NOMO-1 (cell line): ENCODE measurements around the gene BAX.

ENCODE experiments used
- DNase-seq, 2 experiments: peaks; one replicate each; lab custom pipeline; 2025; ENCODE audit not compliant: unreplicated experiment in 2 of 2; lab: John Stamatoyannopoulos, UW

Gene BAX

DNA sequence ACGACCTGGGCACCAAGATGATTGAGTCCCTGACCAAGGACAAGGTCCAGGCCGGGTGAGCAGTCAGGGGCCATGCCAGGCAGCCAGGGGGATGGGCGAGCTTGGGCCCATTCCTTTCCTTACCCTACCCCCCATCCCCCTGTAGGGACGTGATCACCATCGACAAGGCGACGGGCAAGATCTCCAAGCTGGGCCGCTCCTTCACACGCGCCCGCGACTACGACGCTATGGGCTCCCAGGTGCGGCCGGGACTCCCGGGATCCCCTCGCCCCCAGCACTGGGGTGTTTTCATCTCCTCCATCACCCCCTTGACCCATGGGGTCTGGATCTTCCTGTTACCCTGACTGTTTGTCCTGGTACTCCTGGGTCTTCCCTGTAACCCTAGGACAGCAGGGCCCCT lies 55.2 kb downstream of the BAX start:
- no peak for DNase-seq

DNA sequence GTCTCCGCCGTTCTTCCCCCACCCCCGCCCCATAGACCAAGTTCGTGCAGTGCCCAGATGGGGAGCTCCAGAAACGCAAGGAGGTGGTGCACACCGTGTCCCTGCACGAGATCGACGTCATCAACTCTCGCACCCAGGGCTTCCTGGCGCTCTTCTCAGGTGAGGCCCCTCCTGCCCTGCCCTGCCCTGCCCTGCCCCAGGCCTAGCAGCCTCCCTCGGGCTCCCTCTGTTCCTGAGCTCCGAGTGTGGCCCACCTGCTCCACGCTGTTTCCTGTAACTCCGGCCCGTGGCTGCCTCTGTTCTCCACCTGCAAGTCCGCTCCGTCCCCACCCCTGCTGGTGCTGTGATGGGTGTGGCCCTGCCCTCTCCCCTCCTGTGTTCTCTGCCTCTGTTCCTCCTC lies 55.8 kb downstream of the BAX start:
- DNase-seq, result no peak

DNA sequence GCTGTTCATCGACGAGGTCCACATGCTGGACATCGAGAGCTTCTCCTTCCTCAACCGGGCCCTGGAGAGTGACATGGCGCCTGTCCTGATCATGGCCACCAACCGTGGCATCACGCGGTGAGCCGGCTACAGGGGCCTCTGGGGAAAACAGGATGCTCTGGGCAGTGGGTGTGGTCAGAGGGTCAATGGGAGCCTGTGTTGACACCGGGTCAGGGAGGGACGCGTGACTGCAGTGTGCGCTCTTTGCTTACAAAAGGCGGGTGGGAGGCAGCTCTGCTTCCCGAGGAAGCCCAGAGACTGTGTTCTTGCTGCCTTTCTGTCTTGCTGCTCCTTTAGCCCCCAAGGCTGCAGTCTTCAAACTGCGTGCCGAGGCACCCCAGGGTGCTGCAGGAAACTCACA lies 56.5 kb downstream of the BAX start:
- DNase-seq, result no peak
